Measurements from ENCODE around the gene C19orf38. TPM values are rescaled to one million over a fixed set of nuclear protein-coding genes. Genes with fewer than 3 reads are reported as not detected.

Gene C19orf38
- total and polyA plus RNA-seq, 9 of the 15 experiments (the other 6 are each of a cell fraction or from before 2014, with no cell fraction given) = 0.14 to 0.18 TPM; not detected in 7

- TF ChIP-seq RBM22 (IDR thresholded peaks at IDR 0.05; ENCODE audit: low read depth, low read length, poor library complexity, severe bottlenecking) = no peak
- no peak for TF ChIP-seq NFE2L1 (tag; IDR thresholded peaks at IDR 0.05; ENCODE audit: borderline replicate concordance, low read depth)
- TF ChIP-seq ZNF175 (CRISPR knock-in tag; IDR thresholded peaks at IDR 0.05; ENCODE audit: low read depth) = 0 out of 2 replicates have a peak, but pooled peaks have one; percentile 34
- no peak for TF ChIP-seq NR4A1 (CRISPR knock-in tag; IDR thresholded peaks at IDR 0.05)
- peak; percentile 81; the same call in 1 of the 2 replicates for TF ChIP-seq NR4A1 (tag; IDR thresholded peaks at IDR 0.05)
- TF ChIP-seq MTA3 (IDR thresholded peaks at IDR 0.05; ENCODE audit: borderline replicate concordance) = no peak
- TF ChIP-seq SMARCA5 (IDR thresholded peaks at IDR 0.05) = peak; percentile 81
- peak; percentile 56; the same call in 1 of the 2 replicates for TF ChIP-seq SMARCA4 (IDR thresholded peaks at IDR 0.05)
- TF ChIP-seq ATF3 (IDR thresholded peaks at IDR 0.05) = no peak
- no peak for TF ChIP-seq ATF3 (CRISPR knock-in tag; conservative IDR thresholded peaks at IDR 0.05)
- TF ChIP-seq SMARCE1 (IDR thresholded peaks at IDR 0.05) = peak; percentile 42; the same call in 1 of the 2 replicates
- 0 out of 4 replicates have a peak, but pooled peaks of 1 of the 2 experiments have one; percentile 28 for TF ChIP-seq ARNT (IDR thresholded peaks at IDR 0.05)
- TF ChIP-seq SMAD4 (CRISPR knock-in tag; conservative IDR thresholded peaks at IDR 0.05) = peak; percentile 55; the same call in 1 of the 2 replicates
- TF ChIP-seq RBM25 (IDR thresholded peaks at IDR 0.05; ENCODE audit: low read depth, low read length, severe bottlenecking) = peak; percentile 70
- TF ChIP-seq MYC (IDR thresholded peaks at IDR 0.05; ENCODE audit: low read depth, low read length) = peak; percentile 88
- TF ChIP-seq MYC (CRISPR knock-in tag; IDR thresholded peaks at IDR 0.05; ENCODE audit: borderline replicate concordance, low read depth) = peak; percentile 68; the same call in 1 of the 2 replicates
- peak in 1 of 3 experiments; percentile 61; a peak in 2 of 6 replicates for TF ChIP-seq ZBTB11 (CRISPR knock-in tag; IDR thresholded peaks at IDR 0.05)
- peak; percentile 62 for TF ChIP-seq MAX (CRISPR knock-in tag; IDR thresholded peaks at IDR 0.05)
- TF ChIP-seq MTA2 (IDR thresholded peaks at IDR 0.05; ENCODE audit: low read depth) = peak; percentile 65
- TF ChIP-seq NBN (IDR thresholded peaks at IDR 0.05; ENCODE audit: low read depth) = no peak
- no peak for TF ChIP-seq XRCC4 (IDR thresholded peaks at IDR 0.05; ENCODE audit: extremely low read depth, insufficient read depth, insufficient read length)
- TF ChIP-seq CBFA2T2 (conservative IDR thresholded peaks at IDR 0.05) = peak; percentile 84
Measured at GRCh38 chr19:10839114-10840050, 8.8 kb upstream of the C19orf38 start (continued).

Data from K562 (cell line).